Measurements from ENCODE around the gene PREP.
"Not testable (repeated sequence)": the region's sequence is repeated elsewhere in the genome, so short reads cannot be mapped to it uniquely, and the experiment has no call there.

PREP gene

GRCh38 chr6:105402939-105403935 lies at the start of gene PREP:
TSS of gene PREP (minus strand) at chr6:105403082. CDS start at chr6:105402891, 191 bp downstream.
- DNase-seq, result peak; percentile 41 to 94 (median 86)
- intact Hi-C loops (cut with DNase I), result loop anchor here (10.0 kb wide), 1 partner anchor 308 kb away; no protein-coding TSS in a partner anchor

- intact Hi-C loops (cut with DNase I), result no loop called here
- DNase-seq, result no peak
Measured at GRCh38 chr6:105452376-105452775, 49.5 kb upstream of the PREP start.

- DNase-seq, result no peak
- intact Hi-C loops (cut with DNase I), result no loop called here
Measured at GRCh38 chr6:105449756-105450390, 47.0 kb upstream of the PREP start.

- intact Hi-C loops (cut with DNase I), result no loop called here
- no peak for DNase-seq
Measured at GRCh38 chr6:105445481-105445880, 42.6 kb upstream of the PREP start.

- DNase-seq, result no peak
- intact Hi-C loops (cut with DNase I), result no loop called here
Measured at GRCh38 chr6:105443941-105444340, 41.1 kb upstream of the PREP start.

GRCh38 chr6:105442369-105442768 lies 39.5 kb upstream of the PREP start:
- intact Hi-C loops (cut with DNase I), result no loop called here
- DNase-seq, result no peak

GRCh38 chr6:105437236-105437635 lies 34.4 kb upstream of the PREP start:
- no peak for DNase-seq
- intact Hi-C loops (cut with DNase I), result no loop called here

GRCh38 chr6:105433723-105434122 lies 30.8 kb upstream of the PREP start:
- no peak for DNase-seq
- intact Hi-C loops (cut with DNase I), result no loop called here

GRCh38 chr6:105432797-105433196 lies 29.9 kb upstream of the PREP start:
- intact Hi-C loops (cut with DNase I), result no loop called here
- DNase-seq, result no peak

- DNase-seq, result peak in 9 of 42 donors; percentile 8 to 57 (median 23)
- intact Hi-C loops (cut with DNase I), result no loop called here
Measured at GRCh38 chr6:105431226-105431625, 28.3 kb upstream of the PREP start.

GRCh38 chr6:105430685-105431084 lies 27.8 kb upstream of the PREP start:
- DNase-seq, result no peak
- intact Hi-C loops (cut with DNase I), result no loop called here

- no peak for DNase-seq
- intact Hi-C loops (cut with DNase I), result no loop called here
Measured at GRCh38 chr6:105429676-105430075, 26.8 kb upstream of the PREP start.

- intact Hi-C loops (cut with DNase I), result no loop called here
- DNase-seq, result no peak
Measured at GRCh38 chr6:105428342-105428957, 25.6 kb upstream of the PREP start.

- intact Hi-C loops (cut with DNase I), result no loop called here
- peak in 30 of 42 donors; percentile 10 to 81 (median 49) for DNase-seq
Measured at GRCh38 chr6:105424175-105424783, 21.4 kb upstream of the PREP start.

GRCh38 chr6:105416971-105417370 lies 14.1 kb upstream of the PREP start:
- DNase-seq; intact Hi-C loops (cut with DNase I): not testable (repeated sequence)

GRCh38 chr6:105409734-105410133 lies 6.9 kb upstream of the PREP start:
- intact Hi-C loops (cut with DNase I), result loop anchor here (10.0 kb wide), 1 partner anchor 315 kb away; no protein-coding TSS in a partner anchor
- no peak for DNase-seq

- intact Hi-C loops (cut with DNase I), result loop anchor here (10.0 kb wide), 1 partner anchor 308 kb away; no protein-coding TSS in a partner anchor
- peak in 16 of 42 donors; percentile 8 to 57 (median 30) for DNase-seq
Measured at GRCh38 chr6:105402090-105402938, 568 bp downstream of the PREP start.
